HG03095 (cell line): ENCODE results near the gene SDK2.

ENCODE experiments used
- ATAC-seq: cut with Tn5 transposase; IDR thresholded peaks from one replicate; pipeline ENCODE4 v1.9.1; 2021; ENCODE audit warnings: moderate library complexity; ENCODE audit not compliant: unreplicated experiment

Gene SDK2

DNA sequence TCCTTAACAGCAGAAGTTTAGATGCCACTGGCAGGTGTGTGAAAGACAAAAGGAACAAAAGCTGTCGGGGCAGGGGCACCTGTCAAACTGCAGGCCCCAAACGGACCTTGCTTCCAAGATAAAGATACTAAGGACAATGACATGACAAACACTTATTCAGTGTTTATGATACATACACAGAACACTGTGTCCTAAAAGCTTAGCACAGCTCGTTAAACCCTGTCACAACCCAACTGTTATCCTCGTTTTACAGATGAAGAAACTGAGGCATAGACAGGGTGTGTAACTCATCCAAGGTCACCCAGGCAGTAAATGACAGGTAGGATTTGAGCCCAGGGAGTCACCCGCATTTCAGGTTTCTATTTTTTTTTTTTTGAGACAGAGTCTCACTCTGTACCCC is 9.6 kb downstream of the SDK2 start:
- no peak for ATAC-seq

DNA sequence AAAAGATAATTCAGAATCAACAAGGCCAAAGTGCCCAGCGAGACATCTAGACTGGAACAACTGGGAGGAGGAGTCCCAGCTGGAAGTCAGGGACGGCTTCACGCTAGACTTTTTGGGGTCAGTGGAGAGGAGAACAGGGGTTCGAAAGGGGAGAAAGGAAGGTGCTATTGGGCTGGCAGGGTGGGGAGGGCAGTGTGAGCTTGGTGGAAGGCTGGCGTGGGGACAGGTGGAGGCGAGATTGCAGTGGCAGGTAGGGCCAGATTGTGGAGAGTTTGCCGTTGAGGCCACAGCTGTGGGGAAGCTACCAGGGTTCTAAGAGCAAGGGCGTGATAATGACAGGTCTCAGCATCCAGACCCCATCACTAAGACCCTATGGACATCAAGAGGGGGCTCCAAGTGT is 10.5 kb downstream of the SDK2 start:
- no peak for ATAC-seq

GRCh38 chr17:73632513-73632912 is 11.7 kb downstream of the SDK2 start:
- no peak for ATAC-seq

GRCh38 chr17:73630965-73631595 is 13.2 kb downstream of the SDK2 start:
- ATAC-seq, result no peak

- ATAC-seq, result no peak
Observed at GRCh38 chr17:73630531-73630930, 13.7 kb downstream of the SDK2 start.

DNA sequence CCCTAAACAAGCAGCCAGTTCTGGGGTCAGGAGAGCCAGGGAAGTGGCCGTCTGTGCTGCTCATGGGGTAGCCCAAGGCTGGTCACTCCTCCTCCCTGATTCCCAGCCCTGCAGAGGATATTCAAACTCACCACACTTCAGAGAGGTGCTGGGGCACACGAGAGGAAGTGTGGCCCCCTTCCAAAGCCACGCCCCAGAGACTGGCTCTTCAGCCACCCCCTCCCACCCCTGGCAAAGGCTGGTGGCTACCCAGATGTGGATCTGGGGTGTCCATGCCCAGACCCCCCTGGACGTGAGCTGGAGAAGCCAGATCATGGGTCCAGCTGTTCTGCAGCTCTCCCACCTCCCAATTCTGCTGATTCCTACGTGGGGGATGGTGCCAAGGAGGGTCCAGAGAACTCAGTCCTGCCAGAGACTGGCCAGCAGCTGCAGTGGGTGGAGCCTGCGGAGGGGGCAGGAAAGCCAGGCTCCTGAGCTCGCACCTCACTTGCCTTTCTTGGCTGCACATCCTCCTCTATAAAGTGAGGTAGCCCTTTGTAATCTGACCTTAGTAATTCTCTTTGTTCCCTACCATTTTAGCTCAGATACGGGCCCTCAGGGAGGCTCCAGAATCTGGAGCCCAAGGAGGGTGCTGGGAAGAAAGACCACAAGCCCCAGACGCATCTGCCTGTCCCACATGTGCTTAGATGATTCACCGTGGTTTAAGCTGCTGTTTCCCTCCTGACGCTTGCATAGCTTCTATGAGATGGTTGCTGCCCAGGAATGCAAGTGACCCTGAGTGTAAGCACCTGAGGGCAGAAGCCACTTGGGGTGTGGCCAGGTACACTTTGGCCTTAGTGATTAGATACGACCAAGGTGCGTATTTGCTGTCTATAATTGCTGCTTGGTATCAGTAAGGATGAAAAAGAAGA is 15.3 kb downstream of the SDK2 start:
- ATAC-seq, result no peak

DNA sequence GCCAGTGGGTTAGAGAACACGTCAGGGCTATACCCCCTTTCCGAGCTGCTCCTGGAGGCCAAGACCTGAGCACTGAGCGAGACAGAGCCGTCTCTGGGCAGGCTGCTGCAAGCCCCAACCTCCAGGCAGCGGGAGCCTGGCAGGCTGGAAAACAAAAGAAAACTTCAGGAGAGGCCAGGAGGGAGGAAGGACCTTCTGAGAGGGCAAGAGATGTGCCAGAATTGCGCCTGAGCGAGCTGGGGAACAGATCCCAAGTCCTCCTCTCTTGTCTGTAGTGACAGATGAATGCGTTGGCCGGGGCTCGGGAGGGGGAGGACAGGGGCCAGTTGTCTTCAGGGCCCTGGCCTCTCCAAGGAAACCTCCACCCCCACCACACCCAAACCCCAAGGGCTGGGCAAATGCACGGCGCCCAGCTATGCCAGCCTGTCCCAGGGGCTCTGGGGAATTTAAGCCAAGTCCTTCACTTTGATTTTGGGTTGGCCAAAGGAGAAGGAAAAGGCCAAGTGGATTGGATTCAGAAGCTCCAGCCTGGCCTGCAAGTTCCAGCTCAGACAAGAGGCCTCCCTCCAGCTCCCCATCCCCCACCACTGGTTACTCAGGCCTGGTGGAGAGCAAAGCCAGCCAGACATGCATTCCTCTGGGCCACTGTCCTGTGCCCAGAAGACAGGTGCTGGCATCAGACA is 18.1 kb downstream of the SDK2 start:
- ATAC-seq, result no peak

DNA sequence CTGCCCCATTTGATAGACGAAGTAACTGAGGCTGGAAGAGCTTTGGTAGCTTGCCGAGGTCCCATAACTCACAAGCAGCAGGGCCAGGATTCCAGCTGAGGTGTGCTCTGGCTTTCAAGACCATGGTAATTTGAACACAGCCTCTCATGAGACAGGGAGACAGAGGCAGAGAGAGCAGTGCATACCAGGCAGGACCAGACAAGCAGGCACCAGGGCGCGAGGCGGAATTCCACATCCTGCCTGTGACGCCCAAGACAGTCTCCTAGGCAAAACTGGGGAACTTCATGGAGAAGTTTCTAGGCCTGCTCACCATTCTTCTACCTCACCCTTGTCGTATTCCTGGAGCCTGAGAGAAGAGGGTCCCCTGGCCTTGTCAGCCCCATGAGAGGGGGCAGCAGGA is 19.2 kb downstream of the SDK2 start:
- ATAC-seq, result no peak

DNA sequence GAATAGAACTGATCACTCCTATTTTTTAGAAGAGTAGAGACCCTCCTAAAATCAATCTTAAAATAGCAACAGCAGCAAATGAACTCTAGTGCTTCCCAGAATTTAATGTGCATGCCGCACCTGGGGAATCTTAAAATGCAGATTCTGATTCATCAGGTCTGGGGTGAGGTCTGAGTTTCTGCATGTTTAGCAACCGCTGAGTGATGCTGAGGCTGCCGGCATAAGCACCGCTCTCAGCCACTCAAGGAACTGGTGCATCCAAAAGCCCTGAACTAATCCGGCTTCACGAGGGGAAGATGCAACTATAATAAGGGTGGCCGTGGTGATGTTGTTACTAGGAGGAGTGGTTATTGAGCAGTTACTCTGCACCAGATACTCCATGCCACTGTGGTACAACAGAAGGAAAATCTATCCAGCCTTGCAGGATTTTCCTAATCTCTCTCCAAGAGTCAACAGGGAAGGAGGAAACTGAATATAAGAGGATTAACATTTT is 19.7 kb downstream of the SDK2 start:
- no peak for ATAC-seq

GRCh38 chr17:73623818-73624217 is 20.4 kb downstream of the SDK2 start:
- no peak for ATAC-seq

- ATAC-seq, result no peak
Observed at GRCh38 chr17:73623247-73623646, 21.0 kb downstream of the SDK2 start.

GRCh38 chr17:73622381-73622780 is 21.9 kb downstream of the SDK2 start:
- ATAC-seq, result no peak

GRCh38 chr17:73621685-73622084 is 22.6 kb downstream of the SDK2 start:
- no peak for ATAC-seq

GRCh38 chr17:73620414-73620813 is 23.8 kb downstream of the SDK2 start:
- no peak for ATAC-seq

- no peak for ATAC-seq
Observed at GRCh38 chr17:73617501-73617900, 26.7 kb downstream of the SDK2 start.

DNA sequence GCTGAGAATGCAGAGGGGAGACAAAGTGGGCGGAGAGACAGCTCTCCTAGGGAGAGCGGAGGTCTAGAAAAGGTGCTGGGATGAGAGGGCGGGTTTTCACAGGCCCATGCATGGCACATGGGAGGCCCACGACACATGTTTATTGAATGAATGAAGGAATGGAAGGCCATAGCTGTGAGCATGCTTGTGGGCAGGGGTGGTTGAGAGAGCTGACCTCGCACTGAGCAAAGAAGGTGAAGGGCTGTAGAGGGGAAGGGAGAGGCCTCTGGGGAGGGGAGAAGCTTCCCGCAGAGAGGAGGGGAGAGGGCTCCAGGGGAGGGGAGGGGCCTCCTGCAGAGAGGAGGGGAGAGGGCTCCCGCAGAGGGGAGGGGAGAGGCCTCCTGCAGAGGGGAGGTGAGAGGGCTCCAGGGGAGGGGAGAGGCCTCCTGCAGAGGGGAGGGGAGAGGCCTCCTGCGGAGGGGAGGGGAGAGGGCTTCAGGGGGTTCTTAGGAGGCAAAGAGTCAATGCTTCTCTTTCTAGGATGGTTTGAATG is 27.3 kb downstream of the SDK2 start:
- no peak for ATAC-seq

- ATAC-seq, result no peak
Observed at GRCh38 chr17:73616120-73616872, 27.9 kb downstream of the SDK2 start.

DNA sequence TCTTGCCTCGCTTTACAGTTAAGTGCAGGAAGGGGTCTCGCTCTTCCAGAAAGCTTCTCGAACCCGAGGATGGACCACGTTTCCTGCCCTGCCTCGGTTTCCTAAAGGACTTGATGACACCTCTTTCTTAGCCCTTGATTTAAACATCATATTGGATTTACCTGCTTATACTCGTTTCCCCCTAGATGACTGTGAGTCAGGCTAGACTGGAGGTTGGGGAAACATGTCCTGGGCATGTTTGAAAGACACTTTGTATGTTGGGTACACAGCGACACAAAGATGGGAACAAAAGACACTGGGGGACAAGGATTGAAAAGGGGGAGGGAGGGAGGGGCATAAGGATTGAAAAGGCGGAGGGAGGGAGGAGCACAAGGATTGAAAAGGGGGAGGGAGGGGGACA is 30.0 kb downstream of the SDK2 start:
- ATAC-seq, result no peak

DNA sequence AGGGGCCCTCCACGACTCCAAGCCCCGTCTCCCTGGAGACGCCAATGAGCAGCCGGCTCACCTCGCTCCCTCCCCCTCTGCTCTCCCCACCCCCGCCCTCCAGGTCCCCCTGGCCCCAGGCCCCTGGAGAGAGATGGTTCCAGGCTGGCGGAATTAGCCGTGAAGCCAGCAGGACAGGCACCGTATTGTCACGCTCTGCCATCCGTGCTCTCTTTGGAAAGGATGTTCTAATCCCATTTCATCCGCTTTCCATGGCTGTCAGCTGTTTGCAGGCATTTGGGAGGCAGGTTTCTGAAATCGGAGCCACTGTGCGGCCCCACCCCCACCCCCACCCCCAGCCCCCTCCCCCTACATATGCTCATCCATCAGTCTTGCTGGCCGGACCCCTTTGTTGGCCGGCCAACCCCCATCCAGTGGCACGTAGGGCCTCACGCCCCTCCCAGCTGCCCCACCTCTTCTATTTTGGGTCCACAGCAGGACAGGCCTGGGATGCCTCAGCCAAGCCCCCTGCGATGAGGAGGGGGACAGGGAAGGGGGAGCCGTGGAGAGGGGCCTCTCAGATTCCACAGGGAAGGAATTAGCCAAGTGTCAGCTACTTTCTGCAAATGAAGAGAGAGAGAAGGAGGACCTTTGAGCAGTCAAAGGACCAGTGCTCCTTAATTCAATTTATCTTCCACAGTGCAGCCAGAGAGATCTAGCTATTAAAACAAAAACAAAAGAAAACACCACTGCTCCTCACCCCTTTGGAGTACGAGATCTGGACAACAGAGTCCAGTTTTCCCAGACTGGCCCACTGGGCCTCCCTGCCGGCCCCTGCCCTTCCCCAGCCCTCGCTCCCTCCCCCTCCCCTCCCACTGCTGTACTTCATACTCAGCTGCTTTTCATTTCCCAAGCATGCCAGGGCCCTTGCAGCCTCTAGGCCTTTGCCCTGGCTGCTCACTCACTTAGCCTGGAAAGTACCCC is 30.7 kb downstream of the SDK2 start:
- no peak for ATAC-seq
